Neural progenitor cell (in vitro differentiated cells): ENCODE results near the gene E2F6. TPM values are rescaled to one million over a fixed set of nuclear protein-coding genes. Genes with fewer than 3 reads are reported as not detected.

ENCODE experiments used
- DNase-seq: peaks from one replicate; pipeline ENCODE4 v3.0.0-alpha.2; 2016; ENCODE audit warnings: low spot score
- H2AFZ ChIP-seq: fragments of 200-600 bp; sonication (generic); replicated peaks from 2 replicates; pipeline ENCODE4 v1.6.1; 2016; ENCODE audit warnings: antibody characterized with exemption
- H3F3A ChIP-seq: fragments of 200-600 bp; sonication (generic); 2 replicates; pipeline ENCODE4 v1.6.1; 2016; ENCODE audit warnings: antibody characterized with exemption, low read depth
- H3K27ac ChIP-seq: fragments of 200-600 bp; sonication (generic); 2 replicates; pipeline ENCODE4 v1.5.1; 2016; ENCODE audit warnings: mild to moderate bottlenecking
- H3K27me3 ChIP-seq: fragments of 200-600 bp; sonication (generic); 2 replicates; pipeline ENCODE4 v1.6.1; 2016; ENCODE audit warnings: mild to moderate bottlenecking, moderate library complexity
- H3K36me3 ChIP-seq: fragments of 200-600 bp; sonication (generic); 2 replicates; pipeline ENCODE4 v1.5.1; 2016
- H3K4me1 ChIP-seq: fragments of 200-600 bp; sonication (generic); 2 replicates; pipeline ENCODE4 v1.6.1; 2016; ENCODE audit warnings: mixed run types
- H3K4me2 ChIP-seq: fragments of 200-600 bp; sonication (generic); 2 replicates; pipeline ENCODE4 v1.6.1; 2016
- H3K4me3 ChIP-seq: fragments of 200-600 bp; sonication (generic); 2 replicates; pipeline ENCODE4 v1.5.1; 2016
- H3K79me2 ChIP-seq: fragments of 200-600 bp; sonication (generic); 2 replicates; pipeline ENCODE4 v1.6.1; 2016; ENCODE audit warnings: low read depth
- H3K9ac ChIP-seq: fragments of 200-600 bp; sonication (generic); 2 replicates; pipeline ENCODE4 v1.6.1; 2016
- H3K9me3 ChIP-seq: fragments of 200-600 bp; sonication (generic); 2 replicates; pipeline ENCODE4 v1.5.1; 2016; ENCODE audit warnings: low read depth
- H4K20me1 ChIP-seq: fragments of 200-600 bp; sonication (generic); 2 replicates; pipeline ENCODE4 v1.6.1; 2016; ENCODE audit warnings: low read depth
- H3K27ac Mint-ChIP-seq: 3 replicates; pipeline ENCODE4 v1.8.0; 2021; ENCODE audit warnings: mixed read lengths
- H3K27me3 Mint-ChIP-seq: 2 replicates; pipeline ENCODE4 v1.8.0; 2022; ENCODE audit warnings: low read depth, mild to moderate bottlenecking, inconsistent platforms, moderate library complexity, mixed read lengths; ENCODE audit not compliant: insufficient read depth
- H3K36me3 Mint-ChIP-seq: 3 replicates; pipeline ENCODE4 v1.8.0; 2021; ENCODE audit warnings: mixed read lengths
- H3K4me1 Mint-ChIP-seq: 3 replicates; pipeline ENCODE4 v1.8.0; 2021; ENCODE audit warnings: mixed read lengths
- H3K4me3 Mint-ChIP-seq: 3 replicates; pipeline ENCODE4 v1.8.0; 2021; ENCODE audit warnings: mild to moderate bottlenecking, moderate library complexity, mixed read lengths
- H3K9me3 Mint-ChIP-seq: 3 replicates; pipeline ENCODE4 v1.8.0; 2020; ENCODE audit warnings: mixed read lengths
- EZH2 ChIP-seq: fragments of 200-600 bp; sonication (generic); IDR thresholded peaks from 2 replicates; pipeline ENCODE4 v1.6.1; 2017; ENCODE audit warnings: antibody characterized with exemption, mild to moderate bottlenecking, moderate library complexity
- EZH2phosphoT487 ChIP-seq: fragments of 200-600 bp; sonication (generic); IDR thresholded peaks from 2 replicates; pipeline ENCODE4 v1.6.1; 2017; ENCODE audit warnings: antibody characterized with exemption
- total RNA-seq: library from RNA; depleted of rRNA; stranded (reverse); fragments of >200 nt; gene quantifications from 2 replicates; pipeline ENCODE4 v1.2.3, GENCODE V29; 2015; ENCODE audit warnings: low replicate concordance
- TF ChIP-seq, protein P1 (sequence below): fragments of 200-600 bp; sonication (generic); IDR thresholded peaks from 2 replicates; pipeline ENCODE4 v1.5.1; 2017; ENCODE audit warnings: antibody characterized with exemption, mild to moderate bottlenecking

Gene E2F6
- total RNA-seq, 1 donor from 2014 or later = 36.3 TPM

DNA sequence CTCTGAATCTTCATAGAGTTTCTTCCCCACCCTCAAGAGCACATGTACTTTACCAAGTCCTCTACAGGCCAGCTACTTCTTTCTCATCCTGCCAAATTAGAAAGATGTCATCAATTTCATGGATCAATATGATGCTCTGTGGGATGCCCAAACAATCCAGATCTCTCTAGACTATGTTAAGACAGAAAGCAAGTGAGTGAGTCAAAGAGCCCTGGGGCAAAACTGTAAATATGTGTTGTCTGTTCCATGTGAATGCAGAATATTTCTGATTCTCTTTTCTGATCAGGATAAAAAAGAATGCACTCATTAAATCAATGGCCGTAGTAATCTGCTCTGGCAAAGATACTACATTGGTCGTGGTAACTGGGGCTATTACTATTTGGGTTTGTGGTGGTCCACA lies 68.4 kb downstream of the E2F6 start:
- Mint-ChIP-seq H3K27ac (peak overlapping the region; percentile 3), H3K4me1 (peaks cover 45% of the 10 kb centered on the region), H3K27me3 (peaks cover 4% of the 10 kb centered on the region), H3K36me3 (no peaks in the 10 kb centered on the region), H3K9me3 (no peaks in the 10 kb centered on the region), H3K4me3 (no peak overlapping the region)
- no peaks in the 10 kb centered on the region for H3K4me1 ChIP-seq
- H2AFZ ChIP-seq = no peak overlapping the region
- no peak overlapping the region for H3K27ac ChIP-seq
- H3K9ac ChIP-seq = no peak overlapping the region
- H3K27me3 ChIP-seq = no peaks in the 10 kb centered on the region
- no peaks in the 10 kb centered on the region for H3K79me2 ChIP-seq
- H3K36me3 ChIP-seq = no peaks in the 10 kb centered on the region
- H4K20me1 ChIP-seq = no peaks in the 10 kb centered on the region
- H3F3A ChIP-seq = no peaks in the 10 kb centered on the region
- H3K4me2 ChIP-seq = no peak overlapping the region
- H3K9me3 ChIP-seq = no peaks in the 10 kb centered on the region
- no peak for TF ChIP-seq EZH2phosphoT487
- TF ChIP-seq, protein P1, sequence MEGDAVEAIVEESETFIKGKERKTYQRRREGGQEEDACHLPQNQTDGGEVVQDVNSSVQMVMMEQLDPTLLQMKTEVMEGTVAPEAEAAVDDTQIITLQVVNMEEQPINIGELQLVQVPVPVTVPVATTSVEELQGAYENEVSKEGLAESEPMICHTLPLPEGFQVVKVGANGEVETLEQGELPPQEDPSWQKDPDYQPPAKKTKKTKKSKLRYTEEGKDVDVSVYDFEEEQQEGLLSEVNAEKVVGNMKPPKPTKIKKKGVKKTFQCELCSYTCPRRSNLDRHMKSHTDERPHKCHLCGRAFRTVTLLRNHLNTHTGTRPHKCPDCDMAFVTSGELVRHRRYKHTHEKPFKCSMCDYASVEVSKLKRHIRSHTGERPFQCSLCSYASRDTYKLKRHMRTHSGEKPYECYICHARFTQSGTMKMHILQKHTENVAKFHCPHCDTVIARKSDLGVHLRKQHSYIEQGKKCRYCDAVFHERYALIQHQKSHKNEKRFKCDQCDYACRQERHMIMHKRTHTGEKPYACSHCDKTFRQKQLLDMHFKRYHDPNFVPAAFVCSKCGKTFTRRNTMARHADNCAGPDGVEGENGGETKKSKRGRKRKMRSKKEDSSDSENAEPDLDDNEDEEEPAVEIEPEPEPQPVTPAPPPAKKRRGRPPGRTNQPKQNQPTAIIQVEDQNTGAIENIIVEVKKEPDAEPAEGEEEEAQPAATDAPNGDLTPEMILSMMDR = no peak
- no peak for TF ChIP-seq EZH2
- no peak overlapping the region for H3K4me3 ChIP-seq
- no peak for DNase-seq

DNA sequence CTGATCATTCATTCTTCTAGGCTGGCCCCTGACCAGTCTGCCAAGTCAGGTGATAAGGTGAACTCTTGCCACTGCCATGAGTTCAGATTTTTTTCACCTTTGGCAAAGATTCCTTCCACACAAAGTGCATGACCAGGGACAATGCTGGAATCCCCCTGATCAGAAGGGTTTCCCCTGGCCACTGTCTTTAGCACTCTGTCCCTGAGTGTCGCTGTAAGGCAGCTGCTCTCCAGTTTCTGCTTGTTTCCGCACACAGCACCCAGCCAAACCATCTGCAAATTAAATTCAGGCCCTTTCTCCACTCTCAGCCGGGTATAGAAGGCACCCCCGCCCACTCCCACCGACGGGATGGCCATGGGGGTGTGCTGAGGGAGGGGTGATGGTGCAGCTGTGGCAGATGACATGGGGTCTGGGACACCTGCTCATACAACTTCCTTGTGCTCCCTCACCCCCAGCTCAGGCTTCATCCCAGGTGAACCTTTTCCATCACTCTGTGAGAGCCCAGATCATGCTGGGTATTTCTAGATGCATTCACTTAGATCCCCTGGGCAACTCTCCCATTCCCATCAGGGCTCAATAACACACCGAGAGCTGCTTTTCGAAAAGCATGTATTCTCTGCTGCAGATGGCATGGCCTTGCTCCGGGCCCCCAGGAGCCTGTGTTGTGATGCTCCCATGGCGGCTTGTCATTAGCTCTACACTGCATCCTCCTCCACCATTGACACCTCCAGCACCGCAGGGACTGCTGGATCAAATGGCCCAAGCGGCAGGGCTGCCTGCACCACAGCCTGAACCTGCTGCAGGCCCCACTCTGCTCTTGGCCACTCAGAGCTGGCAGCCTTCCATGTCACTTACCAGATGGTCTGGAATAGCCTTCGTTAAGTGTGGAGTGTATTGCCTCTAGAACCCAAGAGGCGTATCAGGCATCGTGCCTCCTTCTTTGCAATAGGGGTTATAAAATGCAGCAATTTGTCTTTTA lies 69.2 kb downstream of the E2F6 start:
- H3K9me3 Mint-ChIP-seq = no peaks in the 10 kb centered on the region
- no peak overlapping the region for H3K27ac ChIP-seq
- no peak overlapping the region for H3K9ac ChIP-seq
- peak overlapping the region; percentile 3 for H3K27ac Mint-ChIP-seq
- H3K79me2 ChIP-seq = no peaks in the 10 kb centered on the region
- no peak for TF ChIP-seq EZH2
- TF ChIP-seq, protein P1 = no peak
- no peak for TF ChIP-seq EZH2phosphoT487
- H3K36me3 Mint-ChIP-seq = no peaks in the 10 kb centered on the region
- H4K20me1 ChIP-seq = no peaks in the 10 kb centered on the region
- peaks cover 4% of the 10 kb centered on the region for H3K27me3 Mint-ChIP-seq
- H3K36me3 ChIP-seq = no peaks in the 10 kb centered on the region
- H2AFZ ChIP-seq = no peak overlapping the region
- no peaks in the 10 kb centered on the region for H3F3A ChIP-seq
- DNase-seq = no peak
- H3K4me2 ChIP-seq = no peak overlapping the region
- peaks cover 50% of the 10 kb centered on the region for H3K4me1 Mint-ChIP-seq
- no peaks in the 10 kb centered on the region for H3K27me3 ChIP-seq
- H3K9me3 ChIP-seq = no peaks in the 10 kb centered on the region
- H3K4me3 ChIP-seq = no peak overlapping the region
- no peaks in the 10 kb centered on the region for H3K4me1 ChIP-seq
- no peak overlapping the region for H3K4me3 Mint-ChIP-seq

DNA sequence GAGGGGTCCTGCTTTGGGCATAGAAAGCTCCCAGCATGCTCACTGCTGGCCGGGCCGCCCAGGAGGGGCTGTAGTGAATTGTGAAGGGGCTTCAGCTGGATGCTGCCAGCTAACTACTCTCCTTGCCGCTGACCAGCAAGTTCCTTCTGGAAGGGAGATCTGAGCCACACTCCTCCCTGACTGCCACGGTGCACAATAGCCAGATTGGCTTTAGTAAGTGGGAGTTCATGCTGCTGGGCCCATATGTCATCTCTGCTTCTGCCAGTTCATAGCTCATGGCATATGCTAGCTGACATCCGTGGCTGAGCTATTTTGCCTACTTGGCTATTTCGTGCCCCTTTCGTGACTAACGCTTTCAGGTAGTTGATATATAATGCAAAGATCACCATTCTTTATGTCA lies 69.9 kb downstream of the E2F6 start:
- no peaks in the 10 kb centered on the region for H3K9me3 Mint-ChIP-seq
- H3K27ac Mint-ChIP-seq = no peak overlapping the region
- no peak overlapping the region for H3K4me3 Mint-ChIP-seq
- Histone ChIP-seq H3K79me2 (no peaks in the 10 kb centered on the region), H2AFZ (no peak overlapping the region), H3K27ac (no peak overlapping the region), H3K27me3 (no peaks in the 10 kb centered on the region), H3F3A (no peaks in the 10 kb centered on the region), H4K20me1 (no peaks in the 10 kb centered on the region), H3K9me3 (no peaks in the 10 kb centered on the region), H3K4me3 (no peak overlapping the region), H3K36me3 (no peaks in the 10 kb centered on the region), H3K9ac (no peak overlapping the region), H3K4me2 (no peak overlapping the region), H3K4me1 (no peaks in the 10 kb centered on the region)
- H3K4me1 Mint-ChIP-seq = peaks cover 57% of the 10 kb centered on the region
- peaks cover 8% of the 10 kb centered on the region for H3K27me3 Mint-ChIP-seq
- no peaks in the 10 kb centered on the region for H3K36me3 Mint-ChIP-seq
- DNase-seq = no peak
- TF ChIP-seq, protein P1 = no peak
- TF ChIP-seq EZH2 = no peak
- no peak for TF ChIP-seq EZH2phosphoT487
